Stomach (tissue), 4 donors: ENCODE results near the gene PTTG1IP2.

Experiments used
- CTCF ChIP-seq, 7 experiments: fragments of 450-650 bp in 4 of 7; fragments of 200-600 bp in 3 of 7; sonication (generic) in 3 of 7; IDR thresholded peaks; one replicate each; pipeline ENCODE4 v1.5.1; 2016 to 2019; ENCODE audit warnings: antibody characterized with exemption in 7 of 7, control low read depth in 2 of 7, mild to moderate bottlenecking in 1 of 7
- POLR2A ChIP-seq, 4 donors: fragments of 450-650 bp; IDR thresholded peaks; one replicate each; pipeline ENCODE4 v1.6.1; 2016; ENCODE audit warnings: antibody characterized with exemption in 4 of 4, control low read depth in 2 of 4, mild to moderate bottlenecking in 1 of 4, moderate library complexity in 1 of 4

DNA sequence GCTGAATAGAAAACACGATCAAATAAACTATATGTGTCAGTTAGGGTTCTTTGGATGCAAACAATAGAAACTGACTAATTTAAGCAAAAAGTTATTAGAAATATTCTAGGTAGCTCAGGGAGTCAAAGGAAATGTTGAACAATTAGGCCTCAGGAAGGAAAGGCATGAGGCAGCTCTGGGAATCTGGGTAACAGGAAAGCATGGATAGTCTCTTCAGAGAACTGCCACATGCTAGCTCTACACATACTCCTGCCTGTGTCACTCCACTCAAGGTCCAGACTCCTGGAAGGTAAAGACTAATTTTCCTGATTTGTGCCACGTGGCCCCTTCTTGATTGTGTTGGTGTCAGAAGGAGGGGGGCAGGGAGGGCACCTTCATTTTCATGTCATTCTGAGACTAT, 23.8 kb upstream of the PTTG1IP2 start:
- TF ChIP-seq POLR2A (IDR thresholded peaks at IDR 0.05) (no peak), CTCF (IDR thresholded peaks at IDR 0.05) (no peak)
